HepG2 (cell line): Measurements from ENCODE around the gene ASH1L. TPM values are rescaled to one million over a fixed set of nuclear protein-coding genes. Genes with fewer than 3 reads are reported as not detected.

ENCODE experiments used
- ATF4 ChIP-seq, 2 experiments: fragments of 450-650 bp in 1 of 2; sonication (generic) in 1 of 2; formaldehyde crosslinking; IDR thresholded peaks; 2 replicates each; pipeline versions ENCODE4 v1.5.0 to v1.8.0; 2020 to 2022; ENCODE audit warnings: mild to moderate bottlenecking in 1 of 2, missing genetic modification reagents in 1 of 2
- CSRNP2 ChIP-seq: sonication (generic); formaldehyde crosslinking; conservative IDR thresholded peaks from 2 replicates; pipeline ENCODE4 v1.8.0; 2022; ENCODE audit warnings: low read depth, missing genetic modification reagents
- DR1 ChIP-seq: sonication (generic); formaldehyde crosslinking; IDR thresholded peaks from 2 replicates; pipeline ENCODE4 v1.8.0; 2021; ENCODE audit warnings: mild to moderate bottlenecking, missing genetic modification reagents, inconsistent platforms
- ETV5 ChIP-seq: IDR thresholded peaks from 2 replicates; pipeline ENCODE4 v1.6.1; 2018; ENCODE audit warnings: missing biosample characterization, missing genetic modification reagents, inconsistent platforms, borderline replicate concordance
- PRDM15 ChIP-seq: sonication (generic); formaldehyde crosslinking; IDR thresholded peaks from 2 replicates; pipeline ENCODE4 v1.4.0; 2020; ENCODE audit warnings: missing genetic modification reagents
- THYN1 ChIP-seq: sonication (generic); formaldehyde crosslinking; IDR thresholded peaks from 2 replicates; pipeline ENCODE4 v1.8.1; 2023; ENCODE audit warnings: low read depth, mild to moderate bottlenecking, moderate library complexity, missing genetic modification reagents, borderline replicate concordance
- ZFP91 ChIP-seq: sonication (generic); formaldehyde crosslinking; IDR thresholded peaks from 2 replicates; pipeline ENCODE4 v1.9.0; 2022; ENCODE audit warnings: missing genetic modification reagents, mild to moderate bottlenecking, borderline replicate concordance
- ZFY ChIP-seq: sonication (generic); formaldehyde crosslinking; IDR thresholded peaks from 2 replicates; pipeline ENCODE4 v1.4.0; 2020; ENCODE audit warnings: missing genetic modification reagents
- ZGPAT ChIP-seq: IDR thresholded peaks from 2 replicates; pipeline ENCODE4 v1.6.1; 2016; ENCODE audit warnings: mild to moderate bottlenecking
- ZNF44 ChIP-seq: sonication (generic); formaldehyde crosslinking; IDR thresholded peaks from 2 replicates; pipeline ENCODE4 v1.5.1; 2020; ENCODE audit warnings: mild to moderate bottlenecking, missing genetic modification reagents
- ZNF609 ChIP-seq: sonication (generic); formaldehyde crosslinking; IDR thresholded peaks from 2 replicates; pipeline ENCODE4 v1.4.0; 2020; ENCODE audit warnings: mild to moderate bottlenecking, missing genetic modification reagents, borderline replicate concordance
- ZNF850 ChIP-seq: sonication (generic); formaldehyde crosslinking; conservative IDR thresholded peaks from 2 replicates; pipeline ENCODE4 v1.9.0; 2021; ENCODE audit warnings: mild to moderate bottlenecking, missing genetic modification reagents
- polyA plus RNA-seq, 8 experiments: library from polyadenylated mRNA; depleted of rRNA in 3 of 8; stranded (reverse) in 7 of 8; unstranded in 1 of 8; fragments of >200 nt; fragmentation: Illumina TruSeq in 4 of 8; extraction: Trizol in 4 of 8; gene quantifications; 2 replicates each; pipeline versions ENCODE4 v1.2.1 to v1.2.3, GENCODE V29; 2011 to 2016; ENCODE audit warnings: low read depth in 4 of 8, missing spikeins in 1 of 8, mixed read lengths in 1 of 8; ENCODE audit not compliant: insufficient read depth in 1 of 8
- total RNA-seq, 5 experiments: library from RNA; depleted of rRNA; stranded (reverse); fragments of >200 nt; fragmentation: Illumina TruSeq; extraction: Trizol; gene quantifications; 2 replicates each; pipeline ENCODE4 v1.2.3, GENCODE V29; 2016; ENCODE audit warnings: low read depth in 1 of 5

Gene ASH1L
- total and polyA plus RNA-seq, 2 of the 13 experiments (the other 11 are each of a cell fraction or from before 2014, with no cell fraction given): 10.2 to 15.3 TPM

GRCh38 chr1:155562581-155563376, at the start of gene ASH1L (continued):
- no peak for TF ChIP-seq ATF4 (CRISPR knock-in tag; IDR thresholded peaks at IDR 0.05)
- no peak for TF ChIP-seq ZNF44 (CRISPR knock-in tag)
- TF ChIP-seq ETV5 (CRISPR knock-in tag): peak; percentile 52; the same call in 1 of the 2 replicates
- TF ChIP-seq PRDM15 (CRISPR knock-in tag): no peak
- TF ChIP-seq ZFY (CRISPR knock-in tag): peak; percentile 82
- peak; percentile 84 for TF ChIP-seq ZFP91
- peak; percentile 65 for TF ChIP-seq DR1 (CRISPR knock-in tag)
- TF ChIP-seq ZNF850 (CRISPR knock-in tag): 0 out of 2 replicates have a peak, but pooled peaks have one; percentile 66
- TF ChIP-seq CSRNP2 (CRISPR knock-in tag): no peak
- TF ChIP-seq THYN1 (CRISPR knock-in tag): no peak
- peak; percentile 7; the same call in 1 of the 2 replicates for TF ChIP-seq ZNF609
- TF ChIP-seq ZGPAT (CRISPR knock-in tag): peak; percentile 69
